ENCODE measurements around the gene MOB3B. TPM values are rescaled to one million over a fixed set of nuclear protein-coding genes. Genes with fewer than 3 reads are reported as not detected.
A peak's percentile ranks its signal among the peaks of the same experiment; 100 is the strongest.

Gene MOB3B
- total RNA-seq, 2 donors from 2014 or later: 1.3 to 2.3 TPM

DNA sequence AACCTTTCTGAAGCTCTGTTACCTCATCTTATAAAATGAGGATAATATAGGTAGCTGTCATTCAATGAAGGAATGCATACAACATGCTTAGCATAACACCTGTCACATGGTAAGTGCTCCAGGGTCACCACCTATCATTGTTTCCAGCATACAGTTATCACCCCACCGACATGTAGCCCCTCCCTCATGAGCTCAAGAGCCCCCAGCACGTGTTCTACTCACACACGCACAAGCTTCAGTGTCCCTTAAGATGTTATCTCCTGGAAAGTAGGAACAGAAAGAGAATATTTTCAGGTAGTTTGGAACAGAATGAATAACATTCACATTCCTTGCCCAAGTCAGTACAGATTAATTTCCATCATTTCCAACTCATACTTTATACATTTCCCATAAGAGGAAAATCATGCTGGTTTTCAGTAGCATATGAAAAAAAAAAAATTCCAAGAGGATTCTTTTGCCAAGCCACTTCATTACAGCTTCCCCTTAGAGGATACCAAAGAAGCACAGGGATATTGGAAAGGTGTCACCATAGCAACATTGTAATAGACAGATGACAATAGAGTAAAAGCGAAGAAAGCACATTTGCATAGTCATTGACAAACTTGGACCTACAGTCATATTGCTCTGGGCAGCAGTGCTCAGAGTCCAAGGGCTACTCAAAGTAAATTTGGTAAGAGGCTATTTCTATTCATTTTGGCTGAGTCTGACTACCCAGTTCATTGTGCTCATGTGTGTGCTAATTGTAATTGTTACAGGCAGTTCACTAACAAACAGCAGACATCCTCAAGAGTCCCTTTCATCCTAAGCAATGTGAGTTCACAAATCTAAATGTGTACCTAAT, 1.5 kb upstream of the MOB3B start:
- DNase-seq (ENCODE audit: low spot score in 2 of 2): no peak
- Mint-ChIP-seq H3K36me3 (peaks cover 0 to 5% of the 10 kb centered on the region in 2 donors), H3K9me3 (no peaks in the 10 kb centered on the region), H3K27ac (no peak overlapping the region)
- ATAC-seq: no peak

DNA sequence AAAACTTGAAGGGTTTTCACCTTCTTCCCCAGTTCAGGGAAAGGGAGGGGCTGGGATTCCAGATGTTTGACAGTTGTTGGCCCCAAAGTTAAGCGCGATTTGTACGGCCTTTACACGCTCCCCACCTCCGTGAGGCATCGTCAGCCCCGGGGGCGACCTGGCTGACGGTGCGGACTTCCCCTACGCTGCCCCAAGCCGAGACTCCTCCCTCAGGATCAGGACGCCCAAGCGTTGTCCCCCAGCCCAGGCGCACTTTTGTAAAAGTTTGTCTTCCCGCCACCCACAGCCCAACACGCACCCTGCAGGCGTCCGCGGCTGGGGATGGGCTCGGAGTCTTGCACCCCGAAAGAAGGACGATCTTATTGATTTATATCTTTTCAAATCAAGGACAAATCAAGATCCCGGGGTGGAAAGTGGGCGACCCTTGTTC, 713 bp downstream of the MOB3B start:
- no peaks in the 10 kb centered on the region for H3K9me3 Mint-ChIP-seq
- DNase-seq (ENCODE audit: low spot score in 2 of 2): peak; percentile 54 to 82
- peaks cover 0 to 5% of the 10 kb centered on the region in 2 donors for H3K36me3 Mint-ChIP-seq
- peak overlapping the region; percentile 77 to 82 for H3K27ac Mint-ChIP-seq
- ATAC-seq: peak; percentile 63 to 86

DNA sequence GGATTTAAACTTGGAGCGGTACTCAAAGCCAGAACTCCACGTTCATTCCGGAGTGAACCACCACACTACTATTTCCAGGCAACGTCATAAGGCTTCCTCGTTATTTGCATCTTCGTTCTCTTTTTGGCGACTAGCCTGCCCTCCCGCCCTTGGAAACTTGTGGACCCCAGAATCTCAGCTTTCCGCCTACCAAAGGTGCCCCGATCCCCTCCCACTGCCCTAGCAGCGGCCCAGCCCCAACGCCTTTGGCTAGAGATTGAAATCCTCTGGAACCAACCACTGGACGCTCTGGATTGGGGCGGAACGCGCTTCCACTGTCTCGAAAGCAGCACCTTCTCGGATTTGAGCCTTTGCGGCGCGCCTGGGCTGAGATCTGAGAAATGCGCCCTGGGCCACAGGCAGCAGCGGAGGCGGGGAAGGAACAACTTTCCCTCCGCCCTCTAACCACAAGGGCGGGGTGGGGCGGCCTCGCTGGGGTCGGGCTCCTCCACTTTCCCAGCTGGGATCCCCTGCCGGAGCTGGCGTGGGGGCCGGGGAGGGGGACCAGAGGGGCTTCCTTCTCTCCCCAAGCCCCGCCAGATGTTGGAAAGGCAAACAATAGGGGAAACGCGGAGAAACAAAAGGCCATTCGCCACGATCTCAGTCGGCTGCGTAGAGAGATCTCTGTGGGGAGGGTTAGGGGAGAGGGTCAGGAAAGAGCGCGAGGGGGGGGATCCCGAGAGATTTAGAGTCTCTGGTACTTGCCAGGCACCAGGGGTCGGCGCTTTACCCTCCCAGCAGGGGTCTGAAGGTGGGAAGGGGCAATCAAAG, 1.3 kb downstream of the MOB3B start:
- no peaks in the 10 kb centered on the region for H3K9me3 Mint-ChIP-seq
- ATAC-seq (peak; percentile 49 to 64), DNase-seq (ENCODE audit: low spot score in 2 of 2) (peak; percentile 62 to 80)
- peaks cover 0 to 5% of the 10 kb centered on the region in 2 donors for H3K36me3 Mint-ChIP-seq
- H3K27ac Mint-ChIP-seq: peak overlapping the region; percentile 77 to 82

DNA sequence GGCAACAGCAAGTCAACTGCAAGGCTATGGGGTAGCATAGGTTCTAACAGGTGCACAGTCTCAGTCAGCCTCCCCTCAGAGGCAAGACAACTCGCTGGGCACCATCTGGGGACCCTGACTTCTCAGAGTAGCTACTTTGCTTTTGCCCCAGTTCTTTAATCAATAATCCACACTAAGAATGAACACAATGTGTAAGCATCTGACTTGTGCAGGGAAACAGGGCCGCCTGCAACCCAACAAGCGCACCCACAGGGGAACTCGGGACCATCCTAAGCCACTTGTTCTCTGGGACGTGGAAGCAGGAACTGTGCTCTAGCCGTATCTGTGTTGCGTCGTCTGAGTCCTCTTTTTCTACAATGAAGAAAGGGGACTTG, 1.9 kb downstream of the MOB3B start:
- ATAC-seq: no peak
- H3K9me3 Mint-ChIP-seq: no peaks in the 10 kb centered on the region
- H3K27ac Mint-ChIP-seq: peak overlapping the region in 1 of 2 donors; percentile 82
- DNase-seq (ENCODE audit: low spot score in 2 of 2): no peak
- peaks cover 0 to 5% of the 10 kb centered on the region in 2 donors for H3K36me3 Mint-ChIP-seq

DNA sequence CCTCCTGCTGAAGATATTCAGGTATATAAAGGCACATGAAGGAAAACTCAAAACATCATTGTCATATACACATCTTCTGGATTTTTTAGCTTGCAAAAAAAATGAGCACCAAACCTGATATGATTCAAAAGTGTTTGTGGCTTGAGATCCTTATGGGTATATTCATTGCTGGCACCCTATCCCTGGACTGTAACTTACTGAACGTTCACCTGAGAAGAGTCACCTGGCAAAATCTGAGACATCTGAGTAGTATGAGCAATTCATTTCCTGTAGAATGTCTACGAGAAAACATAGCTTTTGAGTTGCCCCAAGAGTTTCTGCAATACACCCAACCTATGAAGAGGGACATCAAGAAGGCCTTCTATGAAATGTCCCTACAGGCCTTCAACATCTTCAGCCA, 5.4 kb downstream of the MOB3B start, which contains the start of gene IFNK:
Gene IFNK, plus strand, starts transcription at position 55 of the 400 bp plus-strand sequence. Its CDS starts 47 bp downstream, at position 102.
- ATAC-seq: peak in 1 of 2 donors; percentile 77
- no peak for DNase-seq (ENCODE audit: low spot score in 2 of 2)
- Mint-ChIP-seq H3K36me3 (peaks cover 0 to 5% of the 10 kb centered on the region in 2 donors), H3K9me3 (no peaks in the 10 kb centered on the region), H3K27ac (no peak within 1 kb of the TSS)

DNA sequence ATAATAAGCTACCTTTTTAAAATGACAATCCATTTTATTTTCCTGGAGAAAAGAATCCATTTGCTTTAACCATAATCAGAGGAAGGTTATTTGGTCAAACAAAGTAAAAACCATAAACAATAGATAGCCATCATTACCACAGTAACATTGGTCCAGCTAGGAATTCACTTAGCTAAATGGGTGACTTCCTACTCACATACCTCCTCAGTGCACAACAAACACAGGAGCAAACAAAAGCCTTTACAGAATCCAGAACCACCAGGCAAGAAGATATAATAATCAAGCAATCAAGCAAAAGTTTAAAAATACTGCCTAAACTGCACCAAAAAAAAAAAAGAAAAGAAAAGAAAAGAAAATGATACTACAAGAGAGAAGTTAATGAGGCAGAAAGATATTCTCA, 6.5 kb downstream of the MOB3B start:
- ATAC-seq: no peak
- H3K27ac Mint-ChIP-seq: no peak overlapping the region

DNA sequence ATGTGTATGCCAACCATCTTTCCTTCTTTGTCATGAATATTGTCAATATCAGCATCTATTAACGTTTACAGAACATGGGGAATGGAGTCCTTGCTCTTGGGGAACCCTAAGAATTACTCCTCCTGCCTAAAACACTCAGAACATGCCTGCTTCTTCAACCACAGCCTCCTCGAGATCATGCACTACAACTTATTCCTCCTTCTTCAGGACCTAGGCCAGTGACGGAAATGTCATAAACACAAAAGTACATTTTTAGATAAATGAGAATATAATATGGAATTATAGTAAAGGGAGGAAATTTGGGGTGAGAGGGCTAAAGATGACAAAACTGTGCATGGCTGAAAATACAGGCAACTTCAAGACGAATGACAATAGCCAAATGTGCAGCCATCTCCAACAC, 8.6 kb downstream of the MOB3B start:
- DNase-seq (ENCODE audit: low spot score in 2 of 2) (no peak), ATAC-seq (no peak)
- Mint-ChIP-seq H3K36me3 (no peaks in the 10 kb centered on the region), H3K9me3 (no peaks in the 10 kb centered on the region), H3K27ac (no peak overlapping the region)

More for the DNA sequence above, 6.5 kb downstream of the MOB3B start:
- DNase-seq (ENCODE audit: low spot score in 2 of 2): no peak
- H3K9me3 Mint-ChIP-seq: no peaks in the 10 kb centered on the region
- peaks cover 0 to 3% of the 10 kb centered on the region in 2 donors for H3K36me3 Mint-ChIP-seq

DNA sequence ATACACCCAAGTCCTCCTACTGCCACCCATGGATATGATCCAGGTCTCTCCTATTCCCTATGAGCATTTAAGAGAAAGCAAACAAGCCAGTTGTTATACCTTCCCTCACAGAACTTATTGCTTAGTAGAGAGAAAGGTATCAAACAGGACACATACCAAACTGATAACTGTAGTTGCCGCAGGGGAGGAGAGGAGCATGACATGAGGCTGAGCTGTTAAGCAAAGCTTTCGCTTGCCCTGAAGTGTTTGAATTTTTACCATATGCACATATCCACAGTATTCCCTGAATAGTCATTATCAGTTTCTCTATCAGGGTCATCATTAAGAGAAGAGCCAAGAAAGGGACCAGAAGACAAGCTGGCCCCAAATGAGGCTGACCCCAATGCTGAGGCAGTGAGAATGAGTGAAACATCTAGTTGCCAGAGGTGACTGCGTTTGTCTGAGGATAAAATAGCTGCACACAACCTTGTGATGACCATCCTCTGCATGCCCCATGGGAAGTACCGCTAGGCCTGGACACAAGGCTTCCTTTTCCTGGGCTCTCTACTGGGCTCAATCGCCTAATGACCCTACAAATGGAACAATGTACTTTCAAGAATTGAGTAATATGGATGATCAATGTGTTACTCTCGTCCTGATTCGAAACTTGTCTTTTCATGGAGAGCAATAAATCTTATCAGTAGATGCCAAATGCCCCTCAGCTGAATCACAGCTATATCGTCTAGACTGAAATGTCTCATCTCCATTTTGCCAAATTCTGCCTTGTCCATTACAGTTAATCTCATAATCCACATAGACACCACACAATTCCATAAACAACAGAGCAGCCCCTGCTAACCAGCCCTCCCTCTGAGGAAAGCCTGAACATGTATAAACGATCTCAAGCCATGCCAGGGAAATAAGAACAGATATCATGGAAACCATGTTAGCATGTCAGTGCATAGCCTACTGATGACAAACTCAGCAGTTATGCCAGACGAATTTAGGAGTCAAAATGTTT, 9.8 kb downstream of the MOB3B start:
- ATAC-seq (no peak), DNase-seq (ENCODE audit: low spot score in 2 of 2) (no peak)
- Mint-ChIP-seq H3K9me3 (no peaks in the 10 kb centered on the region), H3K27ac (no peak overlapping the region), H3K36me3 (no peaks in the 10 kb centered on the region)

DNA sequence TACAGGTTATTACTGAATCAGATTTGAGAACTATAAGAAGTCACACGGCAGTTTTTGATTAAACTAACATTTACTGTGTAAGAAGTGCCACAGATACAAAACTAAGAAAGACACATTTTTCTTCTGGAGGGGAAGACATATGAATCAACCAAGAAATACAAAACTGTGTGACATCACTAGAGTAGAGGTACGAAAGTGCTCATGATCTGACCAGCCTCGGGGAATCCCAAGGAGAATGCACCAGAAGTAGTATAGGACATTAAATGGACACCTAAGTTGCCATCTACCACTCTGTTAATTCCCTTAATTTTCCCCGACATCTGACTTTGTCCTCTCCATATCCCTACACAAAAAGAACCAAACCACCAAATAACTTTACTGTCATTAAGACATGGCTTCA, 10.8 kb downstream of the MOB3B start:
- ATAC-seq: no peak
- no peaks in the 10 kb centered on the region for H3K36me3 Mint-ChIP-seq
- DNase-seq (ENCODE audit: low spot score in 2 of 2): no peak
- H3K9me3 Mint-ChIP-seq: no peaks in the 10 kb centered on the region
- no peak overlapping the region for H3K27ac Mint-ChIP-seq

DNA sequence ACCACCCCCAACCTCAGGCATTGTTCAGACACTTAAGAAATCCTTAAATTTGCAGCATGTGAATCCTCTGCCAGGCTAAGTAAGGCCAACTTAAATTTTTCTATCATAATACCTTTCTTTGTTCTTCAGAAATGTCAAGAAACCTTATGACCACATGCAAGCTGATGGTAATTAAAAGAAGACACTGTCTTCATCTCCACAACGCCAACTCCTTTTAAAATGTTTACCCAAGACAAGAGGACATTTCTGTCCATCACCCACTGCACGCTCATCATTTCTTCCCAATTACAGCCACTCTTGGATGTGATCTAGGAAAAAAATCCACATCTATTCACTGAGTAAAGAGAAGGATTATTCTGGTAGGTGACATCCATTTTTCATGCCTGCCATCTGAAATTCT, 11.6 kb downstream of the MOB3B start:
- Mint-ChIP-seq H3K9me3 (no peaks in the 10 kb centered on the region), H3K36me3 (no peaks in the 10 kb centered on the region), H3K27ac (no peak overlapping the region)
- DNase-seq (ENCODE audit: low spot score in 2 of 2) (no peak), ATAC-seq (no peak)

DNA sequence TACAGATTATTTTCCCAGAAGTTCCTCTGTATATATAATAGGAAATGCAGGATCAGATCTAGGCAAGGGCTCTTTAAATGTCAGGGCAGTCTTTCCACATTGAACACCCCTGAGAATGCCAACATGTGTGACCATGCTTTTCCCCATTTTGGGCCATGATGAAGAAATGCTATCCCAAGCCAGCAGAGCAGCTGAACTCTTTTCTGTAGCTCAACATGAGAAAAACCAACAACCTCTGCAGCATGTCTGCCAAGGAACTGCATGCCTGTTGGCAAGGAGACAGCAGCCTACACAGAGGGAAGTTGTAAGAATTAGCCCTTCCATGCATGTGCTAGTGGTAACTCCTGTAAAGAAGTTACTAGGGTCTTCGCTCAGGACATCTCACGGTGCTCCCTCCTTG, 15.1 kb downstream of the MOB3B start:
- Mint-ChIP-seq H3K27ac (no peak overlapping the region), H3K36me3 (no peaks in the 10 kb centered on the region), H3K9me3 (no peaks in the 10 kb centered on the region)
- no peak for DNase-seq (ENCODE audit: low spot score in 2 of 2)
- no peak for ATAC-seq

DNA sequence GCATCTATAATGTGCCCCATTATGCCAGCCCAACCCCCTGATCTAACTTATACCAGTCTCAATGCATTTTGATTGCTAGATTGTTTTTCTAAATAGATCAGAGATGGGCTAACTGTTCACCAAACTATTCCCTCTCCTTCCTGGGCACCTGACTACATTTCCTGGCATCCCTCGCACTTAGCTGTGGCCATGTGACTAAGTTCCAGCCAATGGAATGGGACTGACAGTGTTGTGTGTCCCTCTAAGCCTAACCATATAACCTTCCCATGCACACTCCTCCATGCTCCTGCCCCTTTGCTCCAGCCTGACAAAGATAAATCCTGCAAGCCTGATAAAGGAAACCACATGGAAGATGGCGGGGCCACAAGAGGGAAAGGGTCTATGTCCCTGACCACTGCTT, 17.8 kb downstream of the MOB3B start:
- no peak for ATAC-seq
- no peak overlapping the region for H3K27ac Mint-ChIP-seq
- H3K36me3 Mint-ChIP-seq: peaks cover 0 to 8% of the 10 kb centered on the region in 2 donors
- no peak for DNase-seq (ENCODE audit: low spot score in 2 of 2)
- H3K9me3 Mint-ChIP-seq: peaks cover 0 to 4% of the 10 kb centered on the region in 2 donors

DNA sequence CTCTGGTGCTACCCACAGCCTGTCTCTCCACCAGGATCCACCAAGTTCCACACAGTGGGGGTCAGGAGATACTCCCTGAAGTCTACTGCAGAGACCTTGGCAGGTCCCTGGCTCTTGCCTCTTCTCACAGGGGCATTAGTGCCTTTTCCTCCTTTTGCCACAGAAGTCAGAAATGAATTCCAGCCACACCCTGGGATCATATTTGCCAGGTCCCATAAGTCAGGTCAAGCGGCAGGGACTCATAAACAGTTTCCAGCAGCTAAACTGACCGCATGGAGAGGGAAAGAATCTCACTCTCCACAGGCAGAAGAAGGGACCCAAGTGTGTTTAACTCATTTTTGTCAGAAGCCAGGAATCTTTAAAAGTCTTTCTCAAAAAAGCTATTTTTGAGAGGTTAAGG, 18.8 kb downstream of the MOB3B start:
- Mint-ChIP-seq H3K36me3 (peaks cover 0 to 8% of the 10 kb centered on the region in 2 donors), H3K27ac (no peak overlapping the region), H3K9me3 (peaks cover 0 to 4% of the 10 kb centered on the region in 2 donors)
- ATAC-seq (no peak), DNase-seq (ENCODE audit: low spot score in 2 of 2) (no peak)

DNA sequence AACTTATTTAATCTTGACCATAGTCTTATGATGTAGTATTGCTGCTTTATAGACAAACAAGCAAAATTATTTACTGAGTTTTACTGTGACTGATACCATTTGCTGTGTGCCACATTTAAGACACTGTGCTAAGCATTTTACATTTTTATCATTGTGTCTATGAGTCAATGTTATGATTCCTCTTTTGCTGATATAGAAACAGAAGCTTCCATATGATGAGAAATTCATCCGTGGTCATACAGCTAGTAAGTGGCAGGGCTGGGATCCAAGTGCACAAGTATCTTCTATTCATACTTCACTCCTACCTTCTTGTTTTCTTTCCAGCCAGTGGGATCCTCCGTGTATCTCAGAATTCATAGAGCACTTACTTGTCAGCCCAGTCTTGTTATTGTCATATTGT, 22.6 kb downstream of the MOB3B start:
- ATAC-seq: no peak
- Mint-ChIP-seq H3K9me3 (peaks cover 0 to 4% of the 10 kb centered on the region in 2 donors), H3K36me3 (peaks cover 6 to 8% of the 10 kb centered on the region in 2 donors)

DNA sequence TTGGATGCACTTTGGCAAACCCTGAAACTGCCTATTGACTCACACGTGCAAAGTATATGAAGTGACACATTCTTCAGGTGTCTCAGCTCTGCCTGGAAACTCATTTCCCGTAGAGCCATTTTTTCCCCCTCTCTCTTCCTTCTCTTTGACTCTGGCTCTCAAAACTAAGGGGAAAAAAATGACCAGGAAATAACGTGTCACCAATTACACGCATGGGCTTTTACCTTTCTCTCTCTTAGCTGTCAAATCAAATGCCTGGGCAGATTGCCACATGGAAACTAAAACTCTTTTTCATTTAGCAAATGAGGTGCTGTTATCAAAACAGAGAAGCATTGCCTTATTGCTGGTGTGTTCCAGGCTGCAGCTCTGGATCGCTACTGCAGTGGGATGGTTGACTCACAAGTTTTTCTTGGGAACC, 23.9 kb downstream of the MOB3B start:
- Mint-ChIP-seq H3K27ac (peak overlapping the region; percentile 26 to 29), H3K9me3 (peaks cover 0 to 4% of the 10 kb centered on the region in 2 donors), H3K36me3 (peaks cover 6 to 8% of the 10 kb centered on the region in 2 donors)
- peak; percentile 87 to 91 for ATAC-seq
- DNase-seq (ENCODE audit: low spot score in 2 of 2): no peak

More for the DNA sequence above, 22.6 kb downstream of the MOB3B start:
- DNase-seq (ENCODE audit: low spot score in 2 of 2): no peak
- no peak overlapping the region for H3K27ac Mint-ChIP-seq

DNA sequence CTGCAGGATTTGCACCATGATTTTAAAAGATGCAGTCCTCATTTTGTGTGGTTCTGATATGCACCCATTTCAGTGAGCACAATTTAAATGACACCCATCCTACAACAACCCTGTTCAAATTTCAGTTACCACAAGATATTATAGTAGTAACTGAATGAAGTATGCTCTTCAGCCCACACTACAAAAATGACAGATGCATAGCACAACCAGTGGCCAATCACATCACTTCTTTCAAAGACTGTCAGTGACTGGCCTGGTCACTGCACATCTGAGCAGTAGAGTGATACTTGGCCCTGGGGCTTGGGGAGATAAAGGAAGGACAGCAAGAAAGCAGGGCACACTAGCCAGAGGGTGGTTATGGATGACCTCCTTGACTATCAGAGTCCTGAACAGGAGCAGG, 25.4 kb downstream of the MOB3B start:
- Mint-ChIP-seq H3K36me3 (peaks cover 6 to 8% of the 10 kb centered on the region in 2 donors), H3K27ac (peak overlapping the region in 1 of 2 donors; percentile 10), H3K9me3 (peaks cover 0 to 4% of the 10 kb centered on the region in 2 donors)
- peak; percentile 26 to 50 for ATAC-seq
- no peak for DNase-seq (ENCODE audit: low spot score in 2 of 2)
